Activated CD8-positive, alpha-beta T cell treated with anti-CD3 and anti-CD28 coated beads for 36 hours (primary cell): ENCODE measurements around the gene MEGF11. TPM values are rescaled to one million over a fixed set of nuclear protein-coding genes. Genes with fewer than 3 reads are reported as not detected.

Source experiments
- ATAC-seq: fragments of 200-7000 bp; cut with Tn5 transposase; one replicate; pipeline ENCODE4 v1.10.0; 2021; ENCODE audit warnings: mild to moderate bottlenecking, moderate library complexity
- CTCF ChIA-PET: fragments of 350-600 bp; sonication (Branson Sonifier 250); formaldehyde crosslinking; loops from one replicate; lab custom pipeline; 2021; ENCODE audit warnings: antibody characterized with exemption; lab: Charles Lee
- POLR2A ChIA-PET: fragments of 350-600 bp; sonication (Branson Sonifier 250); formaldehyde crosslinking; loops from one replicate; lab custom pipeline; 2021; ENCODE audit warnings: antibody characterized with exemption; lab: Charles Lee
- DNase-seq: peaks from one replicate; pipeline ENCODE4 v3.0.0-alpha.2; 2020
- H3K27ac Mint-ChIP-seq: one replicate; pipeline ENCODE4 v1.8.0; 2021; ENCODE audit warnings: mild to moderate bottlenecking, mixed read lengths
- H3K27me3 Mint-ChIP-seq: one replicate; pipeline ENCODE4 v1.8.0; 2021; ENCODE audit warnings: mixed read lengths
- H3K36me3 Mint-ChIP-seq: one replicate; pipeline ENCODE4 v1.8.0; 2021; ENCODE audit warnings: low read depth, mixed read lengths
- H3K4me1 Mint-ChIP-seq: one replicate; pipeline ENCODE4 v1.8.0; 2021; ENCODE audit warnings: low read depth, mixed read lengths
- H3K4me3 Mint-ChIP-seq: one replicate; pipeline ENCODE4 v1.8.0; 2021; ENCODE audit warnings: mild to moderate bottlenecking, moderate library complexity, mixed read lengths
- H3K9me3 Mint-ChIP-seq: one replicate; pipeline ENCODE4 v1.8.0; 2021; ENCODE audit warnings: mixed read lengths
- CTCF ChIP-seq: fragments of 200-600 bp; IDR thresholded peaks from one replicate; pipeline ENCODE4 v1.8.0; 2022; ENCODE audit warnings: antibody characterized with exemption, mild to moderate bottlenecking
- intact Hi-C: fragments of 100-400 bp; cut with micrococcal nuclease; formaldehyde crosslinking; loops from one replicate; pipeline ENCODE4 v1.10.0; 2022
- total RNA-seq, 2 experiments: library from RNA; stranded (reverse); gene quantifications; one replicate each; pipeline ENCODE4 v1.2.3, GENCODE V29; 2021

Gene MEGF11
- total RNA-seq, 2 experiments from 2014 or later: not detected

DNA sequence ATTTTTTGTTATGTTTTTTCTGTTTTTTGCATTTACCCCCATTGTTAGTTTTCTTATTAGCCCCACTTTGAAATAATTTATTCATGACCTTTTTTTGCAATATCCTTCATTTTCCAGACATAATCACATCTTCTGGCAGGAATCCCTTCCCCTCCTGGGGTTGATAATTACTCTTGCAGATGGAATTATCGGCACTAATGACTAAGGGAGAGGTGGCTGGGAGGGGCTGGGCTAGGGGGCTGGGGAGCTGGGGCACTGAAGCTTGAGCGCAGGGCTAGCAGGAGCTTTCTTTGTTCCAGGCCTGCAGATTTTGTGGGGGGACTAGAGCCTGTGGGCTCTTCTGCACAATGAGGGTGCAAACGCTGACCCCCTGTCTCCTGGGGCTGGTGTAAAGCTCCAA lies 306.5 kb downstream of the MEGF11 start:
- Mint-ChIP-seq H3K27ac (no peak overlapping the region), H3K4me1 (peaks cover 4% of the 10 kb centered on the region), H3K36me3 (no peaks in the 10 kb centered on the region), H3K27me3 (peaks cover 2% of the 10 kb centered on the region), H3K9me3 (no peaks in the 10 kb centered on the region), H3K4me3 (no peak overlapping the region)
- ChIA-PET POLR2A (no interaction called here), CTCF (no interaction called here)
- DNase-seq (no peak), ATAC-seq (no peak)
- intact Hi-C loops: no loop called here
- TF ChIP-seq CTCF: no peak

GRCh38 chr15:65945616-65946015 lies 307.9 kb downstream of the MEGF11 start:
- H3K27me3 Mint-ChIP-seq: peaks cover 2% of the 10 kb centered on the region
- ChIA-PET POLR2A (no interaction called here), CTCF (interaction anchor here (1.1 to 1.4 kb wide), 2 partner anchors 24 to 81 kb away, joined by 3 read pairs; no protein-coding TSS in a partner anchor)
- DNase-seq: no peak
- no peaks in the 10 kb centered on the region for H3K36me3 Mint-ChIP-seq
- ATAC-seq: peak; percentile 47
- H3K4me3 Mint-ChIP-seq: no peak overlapping the region
- no peaks in the 10 kb centered on the region for H3K9me3 Mint-ChIP-seq
- H3K4me1 Mint-ChIP-seq: peaks cover 4% of the 10 kb centered on the region
- intact Hi-C loops: no loop called here
- no peak for TF ChIP-seq CTCF
- no peak overlapping the region for H3K27ac Mint-ChIP-seq

DNA sequence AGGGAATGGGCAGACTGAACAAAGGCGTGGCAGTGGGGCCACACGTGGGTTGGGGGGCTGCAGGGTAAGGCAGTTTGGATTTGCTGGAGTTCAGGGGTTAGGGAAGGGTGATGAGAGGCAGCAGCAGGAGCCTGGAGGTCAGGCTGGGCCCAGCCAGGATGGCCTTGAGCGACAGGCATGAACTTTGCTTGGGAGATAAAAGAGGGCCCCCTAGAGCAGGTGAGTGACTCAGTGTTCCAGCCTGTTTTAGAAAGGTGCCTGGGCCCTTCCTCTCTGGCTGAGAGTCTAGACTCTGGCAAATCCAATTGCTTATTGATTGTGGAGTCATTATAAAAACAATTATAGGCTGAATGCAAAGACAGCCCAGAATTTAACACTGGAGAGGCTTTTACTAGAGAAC lies 309.1 kb downstream of the MEGF11 start:
- Mint-ChIP-seq H3K4me3 (no peak overlapping the region), H3K27me3 (peaks cover 2% of the 10 kb centered on the region), H3K9me3 (no peaks in the 10 kb centered on the region), H3K27ac (no peak overlapping the region), H3K4me1 (peaks cover 4% of the 10 kb centered on the region), H3K36me3 (no peaks in the 10 kb centered on the region)
- TF ChIP-seq CTCF: no peak
- ChIA-PET POLR2A (no interaction called here), CTCF (no interaction called here)
- ATAC-seq (no peak), DNase-seq (no peak)
- intact Hi-C loops: no loop called here

- Mint-ChIP-seq H3K4me1 (peaks cover 4% of the 10 kb centered on the region), H3K36me3 (no peaks in the 10 kb centered on the region), H3K27me3 (peaks cover 2% of the 10 kb centered on the region), H3K4me3 (no peak overlapping the region), H3K9me3 (no peaks in the 10 kb centered on the region), H3K27ac (no peak overlapping the region)
- ATAC-seq (no peak), DNase-seq (peak; percentile 35)
- POLR2A ChIA-PET: no interaction called here
- CTCF ChIA-PET: no interaction called here
- intact Hi-C loops: no loop called here
- no peak for TF ChIP-seq CTCF
Measured at GRCh38 chr15:65942436-65942835, 311.1 kb downstream of the MEGF11 start.

- CTCF ChIA-PET: no interaction called here
- Mint-ChIP-seq H3K27ac (no peak overlapping the region), H3K27me3 (peaks cover 2% of the 10 kb centered on the region), H3K4me1 (peaks cover 4% of the 10 kb centered on the region), H3K36me3 (no peaks in the 10 kb centered on the region), H3K9me3 (no peaks in the 10 kb centered on the region), H3K4me3 (no peak overlapping the region)
- no peak for ATAC-seq
- DNase-seq: no peak
- intact Hi-C loops: no loop called here
- TF ChIP-seq CTCF: no peak
- POLR2A ChIA-PET: no interaction called here
Measured at GRCh38 chr15:65940618-65940909, 313.0 kb downstream of the MEGF11 start.
